SK-N-SH treated with all-trans-retinoic acid at 6 μM for 48 hours (cell line): ENCODE measurements around the gene CRX.
"Not testable (repeated sequence)": the region's sequence is repeated elsewhere in the genome, so short reads cannot be mapped to it uniquely, and the experiment has no call there.

Experiments used
- ATAC-seq: fragments of 200-7000 bp; cut with Tn5 transposase; 3 replicates; pipeline ENCODE4 v1.9.1; 2020; ENCODE audit warnings: mild to moderate bottlenecking, moderate library complexity
- ARNTL ChIP-seq: fragments of 450-650 bp; formaldehyde crosslinking; IDR thresholded peaks from 2 replicates; pipeline ENCODE4 v1.5.0; 2020; ENCODE audit warnings: low read depth, mild to moderate bottlenecking, moderate library complexity, borderline replicate concordance
- CSDC2 ChIP-seq: fragments of 250-450 bp; sonication (Bioruptor Pico); IDR thresholded peaks from 2 replicates; pipeline ENCODE4 v1.5.0; 2020; ENCODE audit warnings: mild to moderate bottlenecking, moderate library complexity
- ESRRG ChIP-seq: fragments of 250-450 bp; sonication (Bioruptor Pico); IDR thresholded peaks from 2 replicates; pipeline ENCODE4 v1.6.1; 2021; ENCODE audit warnings: mild to moderate bottlenecking
- GLIS3 ChIP-seq: fragments of 250-450 bp; sonication (Bioruptor Pico); IDR thresholded peaks from 2 replicates; pipeline ENCODE4 v1.5.0; 2020; ENCODE audit warnings: mild to moderate bottlenecking, moderate library complexity
- ISL1 ChIP-seq: fragments of 250-450 bp; sonication (Bioruptor Pico); IDR thresholded peaks from 2 replicates; pipeline ENCODE4 v2.1.2; 2022; ENCODE audit warnings: mild to moderate bottlenecking, moderate library complexity
- OSR1 ChIP-seq: fragments of 250-450 bp; sonication (Bioruptor Pico); IDR thresholded peaks from 2 replicates; pipeline ENCODE4 v1.8.0; 2022; ENCODE audit warnings: moderate library complexity, mild to moderate bottlenecking, inconsistent platforms
- PPARA ChIP-seq: fragments of 250-450 bp; sonication (Bioruptor Pico); IDR thresholded peaks from 2 replicates; pipeline ENCODE4 v1.5.0; 2020; ENCODE audit warnings: mild to moderate bottlenecking, borderline replicate concordance
- RARB ChIP-seq: fragments of 250-450 bp; sonication (Bioruptor Pico); IDR thresholded peaks from 2 replicates; pipeline ENCODE4 v1.8.0; 2021; ENCODE audit warnings: mild to moderate bottlenecking, moderate library complexity
- TCF4 ChIP-seq: fragments of 250-450 bp; sonication (Bioruptor Pico); IDR thresholded peaks from 2 replicates; pipeline ENCODE4 v1.8.0; 2021; ENCODE audit warnings: mild to moderate bottlenecking, moderate library complexity, borderline replicate concordance
- TOX ChIP-seq: fragments of 250-450 bp; sonication (Bioruptor Pico); IDR thresholded peaks from 2 replicates; pipeline ENCODE4 v1.8.0; 2021; ENCODE audit warnings: mild to moderate bottlenecking, moderate library complexity, borderline replicate concordance
- ZC3H10 ChIP-seq: fragments of 250-450 bp; sonication (Bioruptor Pico); IDR thresholded peaks from 2 replicates; pipeline ENCODE4 v1.5.1; 2021; ENCODE audit warnings: mild to moderate bottlenecking, moderate library complexity
- ZFP3 ChIP-seq: fragments of 250-450 bp; sonication (Bioruptor Pico); IDR thresholded peaks from 2 replicates; pipeline ENCODE4 v1.5.0; 2020; ENCODE audit warnings: mild to moderate bottlenecking, moderate library complexity
- ZFP30 ChIP-seq: fragments of 450-650 bp; formaldehyde crosslinking; IDR thresholded peaks from 2 replicates; pipeline ENCODE4 v1.5.0; 2022; ENCODE audit warnings: mild to moderate bottlenecking, moderate library complexity
- ZNF565 ChIP-seq: fragments of 450-650 bp; formaldehyde crosslinking; conservative IDR thresholded peaks from 2 replicates; pipeline ENCODE4 v1.5.0; 2020; ENCODE audit warnings: low read depth, mild to moderate bottlenecking, moderate library complexity
- ZNF70 ChIP-seq: fragments of 450-650 bp; formaldehyde crosslinking; IDR thresholded peaks from 2 replicates; pipeline ENCODE4 v1.5.0; 2020; ENCODE audit warnings: mild to moderate bottlenecking, moderate library complexity
- ZNF8 ChIP-seq: fragments of 450-650 bp; formaldehyde crosslinking; IDR thresholded peaks from 2 replicates; pipeline ENCODE4 v1.5.0; 2020; ENCODE audit warnings: mild to moderate bottlenecking, moderate library complexity
- TF ChIP-seq, protein P1 (sequence below): fragments of 250-450 bp; sonication (Bioruptor Pico); IDR thresholded peaks from 2 replicates; pipeline ENCODE4 v1.5.1; 2021; ENCODE audit warnings: mild to moderate bottlenecking, moderate library complexity
- TF ChIP-seq, protein P2 (sequence below): fragments of 250-450 bp; sonication (Bioruptor Pico); IDR thresholded peaks from 2 replicates; pipeline ENCODE4 v1.5.1; 2020; ENCODE audit warnings: low read depth, mild to moderate bottlenecking, moderate library complexity
- TF ChIP-seq, protein P3 (sequence below): fragments of 250-450 bp; sonication (Bioruptor Pico); IDR thresholded peaks from 2 replicates; pipeline ENCODE4 v1.8.0; 2021; ENCODE audit warnings: low read depth, mild to moderate bottlenecking, moderate library complexity, borderline replicate concordance
- TF ChIP-seq, protein P4 (sequence below): fragments of 250-450 bp; sonication (Bioruptor Pico); IDR thresholded peaks from 2 replicates; pipeline ENCODE4 v1.5.0; 2020; ENCODE audit warnings: mild to moderate bottlenecking, moderate library complexity
- TF ChIP-seq, protein P5 (sequence below): fragments of 250-450 bp; sonication (Bioruptor Pico); IDR thresholded peaks from 2 replicates; pipeline ENCODE4 v1.8.0; 2020; ENCODE audit warnings: mild to moderate bottlenecking, moderate library complexity, borderline replicate concordance

The CRX gene

DNA sequence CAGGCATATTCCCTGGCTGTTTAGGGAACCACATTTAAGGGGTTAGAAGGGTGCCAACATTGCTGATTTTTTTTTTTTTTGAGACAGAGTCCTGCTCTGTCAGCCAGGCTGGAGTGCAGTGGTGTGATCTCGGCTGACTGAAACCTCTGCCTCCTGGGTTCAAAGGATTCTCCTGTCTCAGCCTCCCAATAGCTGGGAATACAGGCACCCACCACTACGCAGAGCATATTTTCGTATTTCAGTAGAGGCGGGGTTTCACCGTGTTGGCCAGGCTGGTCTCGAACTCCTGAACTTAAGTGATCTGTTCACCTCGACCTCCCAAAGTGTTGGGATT, 7.8 kb upstream of the CRX start:
- TF ChIP-seq, protein P1, sequence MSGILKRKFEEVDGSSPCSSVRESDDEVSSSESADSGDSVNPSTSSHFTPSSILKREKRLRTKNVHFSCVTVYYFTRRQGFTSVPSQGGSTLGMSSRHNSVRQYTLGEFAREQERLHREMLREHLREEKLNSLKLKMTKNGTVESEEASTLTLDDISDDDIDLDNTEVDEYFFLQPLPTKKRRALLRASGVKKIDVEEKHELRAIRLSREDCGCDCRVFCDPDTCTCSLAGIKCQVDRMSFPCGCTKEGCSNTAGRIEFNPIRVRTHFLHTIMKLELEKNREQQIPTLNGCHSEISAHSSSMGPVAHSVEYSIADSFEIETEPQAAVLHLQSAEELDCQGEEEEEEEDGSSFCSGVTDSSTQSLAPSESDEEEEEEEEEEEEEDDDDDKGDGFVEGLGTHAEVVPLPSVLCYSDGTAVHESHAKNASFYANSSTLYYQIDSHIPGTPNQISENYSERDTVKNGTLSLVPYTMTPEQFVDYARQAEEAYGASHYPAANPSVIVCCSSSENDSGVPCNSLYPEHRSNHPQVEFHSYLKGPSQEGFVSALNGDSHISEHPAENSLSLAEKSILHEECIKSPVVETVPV (CRISPR knock-in tag), result no peak
- TF ChIP-seq ZNF8 (CRISPR knock-in tag) (no peak), ZNF70 (CRISPR knock-in tag) (no peak), GLIS3 (CRISPR knock-in tag) (no peak), OSR1 (CRISPR knock-in tag) (no peak), TCF4 (CRISPR knock-in tag) (no peak), PPARA (CRISPR knock-in tag) (no peak), ARNTL (no peak), CSDC2 (CRISPR knock-in tag) (no peak), ESRRG (CRISPR knock-in tag) (no peak), ZFP3 (CRISPR knock-in tag) (no peak), ZC3H10 (no peak), ZFP30 (CRISPR knock-in tag) (no peak), TOX (no peak)
- TF ChIP-seq, protein P2, sequence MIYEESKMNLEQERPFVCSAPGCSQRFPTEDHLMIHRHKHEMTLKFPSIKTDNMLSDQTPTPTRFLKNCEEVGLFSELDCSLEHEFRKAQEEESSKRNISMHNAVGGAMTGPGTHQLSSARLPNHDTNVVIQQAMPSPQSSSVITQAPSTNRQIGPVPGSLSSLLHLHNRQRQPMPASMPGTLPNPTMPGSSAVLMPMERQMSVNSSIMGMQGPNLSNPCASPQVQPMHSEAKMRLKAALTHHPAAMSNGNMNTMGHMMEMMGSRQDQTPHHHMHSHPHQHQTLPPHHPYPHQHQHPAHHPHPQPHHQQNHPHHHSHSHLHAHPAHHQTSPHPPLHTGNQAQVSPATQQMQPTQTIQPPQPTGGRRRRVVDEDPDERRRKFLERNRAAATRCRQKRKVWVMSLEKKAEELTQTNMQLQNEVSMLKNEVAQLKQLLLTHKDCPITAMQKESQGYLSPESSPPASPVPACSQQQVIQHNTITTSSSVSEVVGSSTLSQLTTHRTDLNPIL (CRISPR knock-in tag), result no peak
- TF ChIP-seq, protein P3, sequence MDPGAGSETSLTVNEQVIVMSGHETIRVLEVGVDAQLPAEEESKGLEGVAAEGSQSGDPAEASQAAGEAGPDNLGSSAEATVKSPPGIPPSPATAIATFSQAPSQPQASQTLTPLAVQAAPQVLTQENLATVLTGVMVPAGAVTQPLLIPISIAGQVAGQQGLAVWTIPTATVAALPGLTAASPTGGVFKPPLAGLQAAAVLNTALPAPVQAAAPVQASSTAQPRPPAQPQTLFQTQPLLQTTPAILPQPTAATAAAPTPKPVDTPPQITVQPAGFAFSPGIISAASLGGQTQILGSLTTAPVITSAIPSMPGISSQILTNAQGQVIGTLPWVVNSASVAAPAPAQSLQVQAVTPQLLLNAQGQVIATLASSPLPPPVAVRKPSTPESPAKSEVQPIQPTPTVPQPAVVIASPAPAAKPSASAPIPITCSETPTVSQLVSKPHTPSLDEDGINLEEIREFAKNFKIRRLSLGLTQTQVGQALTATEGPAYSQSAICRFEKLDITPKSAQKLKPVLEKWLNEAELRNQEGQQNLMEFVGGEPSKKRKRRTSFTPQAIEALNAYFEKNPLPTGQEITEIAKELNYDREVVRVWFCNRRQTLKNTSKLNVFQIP (CRISPR knock-in tag), result no peak
- TF ChIP-seq, protein P4, sequence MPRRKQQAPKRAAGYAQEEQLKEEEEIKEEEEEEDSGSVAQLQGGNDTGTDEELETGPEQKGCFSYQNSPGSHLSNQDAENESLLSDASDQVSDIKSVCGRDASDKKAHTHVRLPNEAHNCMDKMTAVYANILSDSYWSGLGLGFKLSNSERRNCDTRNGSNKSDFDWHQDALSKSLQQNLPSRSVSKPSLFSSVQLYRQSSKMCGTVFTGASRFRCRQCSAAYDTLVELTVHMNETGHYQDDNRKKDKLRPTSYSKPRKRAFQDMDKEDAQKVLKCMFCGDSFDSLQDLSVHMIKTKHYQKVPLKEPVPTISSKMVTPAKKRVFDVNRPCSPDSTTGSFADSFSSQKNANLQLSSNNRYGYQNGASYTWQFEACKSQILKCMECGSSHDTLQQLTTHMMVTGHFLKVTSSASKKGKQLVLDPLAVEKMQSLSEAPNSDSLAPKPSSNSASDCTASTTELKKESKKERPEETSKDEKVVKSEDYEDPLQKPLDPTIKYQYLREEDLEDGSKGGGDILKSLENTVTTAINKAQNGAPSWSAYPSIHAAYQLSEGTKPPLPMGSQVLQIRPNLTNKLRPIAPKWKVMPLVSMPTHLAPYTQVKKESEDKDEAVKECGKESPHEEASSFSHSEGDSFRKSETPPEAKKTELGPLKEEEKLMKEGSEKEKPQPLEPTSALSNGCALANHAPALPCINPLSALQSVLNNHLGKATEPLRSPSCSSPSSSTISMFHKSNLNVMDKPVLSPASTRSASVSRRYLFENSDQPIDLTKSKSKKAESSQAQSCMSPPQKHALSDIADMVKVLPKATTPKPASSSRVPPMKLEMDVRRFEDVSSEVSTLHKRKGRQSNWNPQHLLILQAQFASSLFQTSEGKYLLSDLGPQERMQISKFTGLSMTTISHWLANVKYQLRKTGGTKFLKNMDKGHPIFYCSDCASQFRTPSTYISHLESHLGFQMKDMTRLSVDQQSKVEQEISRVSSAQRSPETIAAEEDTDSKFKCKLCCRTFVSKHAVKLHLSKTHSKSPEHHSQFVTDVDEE (CRISPR knock-in tag), result no peak
- TF ChIP-seq, protein P5, sequence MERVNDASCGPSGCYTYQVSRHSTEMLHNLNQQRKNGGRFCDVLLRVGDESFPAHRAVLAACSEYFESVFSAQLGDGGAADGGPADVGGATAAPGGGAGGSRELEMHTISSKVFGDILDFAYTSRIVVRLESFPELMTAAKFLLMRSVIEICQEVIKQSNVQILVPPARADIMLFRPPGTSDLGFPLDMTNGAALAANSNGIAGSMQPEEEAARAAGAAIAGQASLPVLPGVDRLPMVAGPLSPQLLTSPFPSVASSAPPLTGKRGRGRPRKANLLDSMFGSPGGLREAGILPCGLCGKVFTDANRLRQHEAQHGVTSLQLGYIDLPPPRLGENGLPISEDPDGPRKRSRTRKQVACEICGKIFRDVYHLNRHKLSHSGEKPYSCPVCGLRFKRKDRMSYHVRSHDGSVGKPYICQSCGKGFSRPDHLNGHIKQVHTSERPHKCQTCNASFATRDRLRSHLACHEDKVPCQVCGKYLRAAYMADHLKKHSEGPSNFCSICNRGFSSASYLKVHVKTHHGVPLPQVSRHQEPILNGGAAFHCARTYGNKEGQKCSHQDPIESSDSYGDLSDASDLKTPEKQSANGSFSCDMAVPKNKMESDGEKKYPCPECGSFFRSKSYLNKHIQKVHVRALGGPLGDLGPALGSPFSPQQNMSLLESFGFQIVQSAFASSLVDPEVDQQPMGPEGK (CRISPR knock-in tag), result no peak
- ATAC-seq, result peak; percentile 40; the same call in 2 of the 3 replicates

DNA sequence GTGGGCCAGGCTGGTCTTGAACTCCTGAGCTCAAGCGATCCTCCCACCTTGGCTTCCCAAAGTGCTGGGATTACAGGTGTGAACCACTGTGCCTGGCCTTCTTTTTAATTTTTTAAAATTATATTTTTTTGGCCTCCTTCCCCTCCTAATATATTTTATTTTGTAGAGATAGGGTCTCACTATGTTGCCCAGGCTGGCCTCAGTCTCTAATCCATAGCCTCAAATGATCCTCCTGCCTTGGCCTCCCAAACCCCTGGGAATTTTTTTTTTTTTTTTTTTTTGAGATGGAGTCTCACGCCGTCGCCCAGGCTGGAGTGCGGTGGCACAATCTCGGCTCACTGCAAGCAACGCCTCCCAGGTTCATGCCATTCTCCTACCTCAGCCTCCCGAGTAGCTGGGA, 5.5 kb upstream of the CRX start:
- ATAC-seq, result not testable (repeated sequence)

DNA sequence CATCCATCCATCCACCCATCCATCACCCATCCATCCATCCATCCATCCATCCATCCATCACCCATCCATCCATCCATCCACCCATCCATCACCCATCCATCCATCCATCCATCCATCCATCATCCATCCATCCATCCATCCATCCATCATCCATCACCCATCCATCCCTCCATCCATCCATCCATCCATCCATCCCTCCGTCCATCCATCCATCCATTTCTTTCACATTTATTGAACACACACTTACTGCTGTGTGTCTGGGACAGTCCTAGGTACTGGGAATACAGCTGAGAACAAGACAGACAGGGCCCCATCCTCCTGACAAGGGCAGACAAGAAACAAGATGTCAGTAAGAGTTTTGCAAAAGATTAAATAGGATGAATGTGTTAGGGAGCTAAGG, 3.5 kb upstream of the CRX start:
- ATAC-seq, result not testable (repeated sequence)

DNA sequence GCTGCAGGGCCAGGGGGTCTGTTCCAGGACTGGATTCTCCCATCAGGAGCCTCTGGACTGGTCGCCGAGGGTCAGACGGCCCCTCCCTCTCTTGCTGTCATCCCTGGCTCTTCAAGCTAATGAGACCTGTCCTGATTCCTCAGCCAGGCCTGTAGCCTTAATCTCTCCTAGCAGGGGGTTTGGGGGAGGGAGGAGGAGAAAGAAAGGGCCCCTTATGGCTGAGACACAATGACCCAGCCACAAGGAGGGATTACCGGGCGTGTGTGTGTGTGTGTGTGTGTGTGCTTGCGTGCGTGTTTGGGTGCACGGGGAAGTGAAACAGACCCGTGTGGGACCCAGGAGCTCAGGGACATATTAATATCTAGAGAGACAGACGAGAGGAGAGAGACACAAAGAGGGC, 1.9 kb upstream of the CRX start:
- no peak for ATAC-seq
- TF ChIP-seq ESRRG (CRISPR knock-in tag), result no peak
- TF ChIP-seq, all 23 proteins: peak for 0

DNA sequence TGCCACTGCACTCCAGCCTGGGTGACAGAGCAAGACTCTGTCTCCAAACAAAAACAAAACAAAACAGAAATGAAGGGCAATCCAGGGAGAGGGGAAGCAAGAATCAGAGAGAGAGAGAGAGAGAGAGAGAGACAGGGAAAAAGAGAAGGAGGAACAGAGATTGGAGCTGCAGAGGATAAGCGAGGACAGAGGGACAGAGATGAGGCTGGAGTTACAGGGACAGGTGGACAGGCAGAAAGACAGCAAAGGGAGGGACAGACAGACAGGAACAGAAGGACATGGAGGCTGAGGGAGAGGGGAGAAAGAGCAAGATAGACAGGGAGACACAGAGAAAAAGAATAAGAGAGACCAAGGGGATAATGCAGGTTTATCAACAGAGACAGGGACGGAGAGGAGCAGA, 1.3 kb upstream of the CRX start:
- 0 out of 3 replicates have a peak, but pooled peaks have one; percentile 14 for ATAC-seq
- TF ChIP-seq TOX, result no peak
- TF ChIP-seq, protein P1 (CRISPR knock-in tag), result no peak
- no peak for TF ChIP-seq CSDC2 (CRISPR knock-in tag)
- TF ChIP-seq, protein P2 (CRISPR knock-in tag), result no peak
- no peak for TF ChIP-seq ZNF565 (CRISPR knock-in tag)
- no peak for TF ChIP-seq OSR1 (CRISPR knock-in tag)
- no peak for TF ChIP-seq ARNTL
- TF ChIP-seq ISL1, result no peak
- TF ChIP-seq RARB (CRISPR knock-in tag), result no peak
- TF ChIP-seq ZFP30 (CRISPR knock-in tag), result no peak
- TF ChIP-seq, protein P5 (CRISPR knock-in tag), result no peak
